GM23248 (cell line): ENCODE results near the gene FAM156B. TPM values are rescaled to one million over a fixed set of nuclear protein-coding genes. Genes with fewer than 3 reads are reported as not detected.
"Not testable (repeated sequence)": the region's sequence is repeated elsewhere in the genome, so short reads cannot be mapped to it uniquely, and the experiment has no call there.

Experiments used
- DNase-seq: peaks from one replicate; pipeline ENCODE4 v3.0.0-alpha.2; 2015
- H2AFZ ChIP-seq: fragments of 200-600 bp; sonication (generic); 2 replicates; pipeline ENCODE4 v1.6.1; 2016; ENCODE audit warnings: antibody characterized with exemption
- H3F3A ChIP-seq: fragments of 200-600 bp; sonication (generic); 2 replicates; pipeline ENCODE4 v1.6.1; 2016; ENCODE audit warnings: mild to moderate bottlenecking, antibody characterized with exemption, mixed run types; ENCODE audit not compliant: insufficient read depth
- H3K27ac ChIP-seq: fragments of 200-600 bp; sonication (generic); 2 replicates; pipeline ENCODE4 v1.5.1; 2016; ENCODE audit warnings: mild to moderate bottlenecking
- H3K27me3 ChIP-seq: fragments of 200-600 bp; sonication (generic); replicated peaks from 2 replicates; pipeline ENCODE4 v1.6.1; 2016; ENCODE audit warnings: mild to moderate bottlenecking; ENCODE audit not compliant: insufficient read depth
- H3K36me3 ChIP-seq: fragments of 200-600 bp; sonication (generic); 2 replicates; pipeline ENCODE4 v1.6.1; 2016; ENCODE audit warnings: low read depth, mild to moderate bottlenecking
- H3K4me1 ChIP-seq: fragments of 200-600 bp; sonication (generic); 2 replicates; pipeline ENCODE4 v1.6.1; 2016; ENCODE audit warnings: mild to moderate bottlenecking; ENCODE audit not compliant: insufficient read depth
- H3K4me2 ChIP-seq: fragments of 200-600 bp; sonication (generic); one replicate; pipeline ENCODE4 v1.6.1; 2016; ENCODE audit warnings: mild to moderate bottlenecking; ENCODE audit not compliant: unreplicated experiment
- H3K4me3 ChIP-seq: fragments of 200-600 bp; sonication (generic); 2 replicates; pipeline ENCODE4 v1.5.1; 2016; ENCODE audit warnings: mild to moderate bottlenecking
- H3K79me2 ChIP-seq: fragments of 200-600 bp; sonication (generic); 2 replicates; pipeline ENCODE4 v1.6.1; 2016; ENCODE audit warnings: mild to moderate bottlenecking; ENCODE audit not compliant: insufficient read depth
- H3K9ac ChIP-seq: fragments of 200-600 bp; sonication (generic); 2 replicates; pipeline ENCODE4 v1.6.1; 2016; ENCODE audit warnings: mild to moderate bottlenecking
- H3K9me2 ChIP-seq: fragments of 200-600 bp; sonication (generic); 2 replicates; pipeline ENCODE4 v1.6.1; 2016; ENCODE audit warnings: mixed run types, mild to moderate bottlenecking, moderate library complexity; ENCODE audit not compliant: insufficient read depth
- H3K9me3 ChIP-seq: fragments of 200-600 bp; sonication (generic); one replicate; pipeline ENCODE4 v1.6.1; 2017; ENCODE audit warnings: low read depth
- H4K20me1 ChIP-seq: fragments of 200-600 bp; sonication (generic); 2 replicates; pipeline ENCODE4 v1.6.0; 2016; ENCODE audit not compliant: insufficient read depth
- WGBS, 2 experiments: methylation state at CpG; one replicate each; pipeline ENCODE4 v1.1.6; 2015 to 2017; ENCODE audit warnings: low lambda C conversion rate in 2 of 2, low coverage in 1 of 2; ENCODE audit errors: missing lambda C conversion rate in 2 of 2; 5-methylcytosine and 5-hydroxymethylcytosine counted together
- in situ Hi-C: fragments of 300-500 bp; cut with MboI; formaldehyde crosslinking; loops from 2 replicates; pipeline ENCODE4 v1.15.0; 2020
- polyA plus RNA-seq: library from polyadenylated mRNA; unstranded; fragments of >200 nt; fragmentation: Nextera tagmentation; extraction: Ambion mirVana; gene quantifications from 2 replicates; pipeline ENCODE4 v1.2.1, GENCODE V29; 2016
- total RNA-seq: library from RNA; depleted of rRNA; stranded (reverse); fragments of >200 nt; shearing (Covaris generic); gene quantifications from 2 replicates; pipeline ENCODE4 v1.2.3, GENCODE V29; 2014

FAM156B gene
- total and polyA plus RNA-seq, 2 experiments from 2014 or later = 22.6 to 31.1 TPM

DNA sequence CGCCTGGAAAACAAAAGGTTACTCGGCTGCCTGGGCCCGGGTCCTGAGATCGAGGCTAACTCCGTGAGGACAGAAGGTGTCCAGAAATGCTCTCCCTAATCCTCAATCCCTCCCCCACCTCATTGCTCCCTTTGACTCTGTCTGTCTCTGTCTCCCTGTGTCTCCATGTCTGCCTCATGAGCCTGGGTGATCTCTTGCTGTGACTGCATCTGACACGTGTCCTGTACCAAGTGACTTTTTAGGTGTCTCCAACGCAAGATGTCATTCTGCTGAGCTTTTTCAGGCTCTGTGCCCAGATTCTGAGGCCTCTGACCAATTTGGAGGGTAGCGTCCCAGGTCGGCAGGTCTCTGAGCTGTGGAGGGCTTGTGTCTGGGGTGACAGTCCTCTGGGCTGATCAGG, 9.0 kb upstream of the FAM156B start:
- H3K27ac ChIP-seq, H3K4me2 ChIP-seq, H2AFZ ChIP-seq, DNase-seq, H3K9ac ChIP-seq, H3K9me3 ChIP-seq, H3K36me3 ChIP-seq, H3K9me2 ChIP-seq, in situ Hi-C loops, H4K20me1 ChIP-seq, H3K79me2 ChIP-seq, H3K4me3 ChIP-seq, H3K4me1 ChIP-seq, H3K27me3 ChIP-seq, H3F3A ChIP-seq: not testable (repeated sequence)
- no CpG with 5 or more reads among the region's 9 CpGs for WGBS, 2 experiments

DNA sequence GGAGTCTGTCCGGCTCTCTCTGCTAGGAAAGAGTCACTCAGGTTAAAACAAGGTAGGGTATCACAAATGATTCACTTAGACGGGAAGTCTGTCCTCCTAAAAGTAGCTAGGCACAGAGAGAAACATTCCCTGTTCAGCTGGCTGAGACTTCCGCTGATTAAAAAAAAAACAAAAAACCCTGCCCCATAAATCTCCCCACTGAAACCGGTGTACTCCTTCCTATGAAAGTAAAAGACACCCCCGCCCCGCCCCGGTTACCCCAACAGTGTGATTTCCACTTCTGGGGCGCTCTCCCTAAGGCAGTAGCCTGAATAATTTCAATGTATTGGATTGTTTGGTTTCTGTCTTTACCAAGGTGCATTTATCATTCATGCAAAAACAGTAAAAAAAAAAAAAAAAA, 692 bp upstream of the FAM156B start:
- H3K4me2 ChIP-seq, H3K36me3 ChIP-seq, H3K9me3 ChIP-seq, H3K27ac ChIP-seq, DNase-seq, in situ Hi-C loops, H4K20me1 ChIP-seq, H3K4me1 ChIP-seq, H3K9me2 ChIP-seq, H3K79me2 ChIP-seq, H3K9ac ChIP-seq, H3F3A ChIP-seq, H3K27me3 ChIP-seq, H2AFZ ChIP-seq, H3K4me3 ChIP-seq: not testable (repeated sequence)
- WGBS, 2 experiments = no CpG with 5 or more reads among the region's 8 CpGs

DNA sequence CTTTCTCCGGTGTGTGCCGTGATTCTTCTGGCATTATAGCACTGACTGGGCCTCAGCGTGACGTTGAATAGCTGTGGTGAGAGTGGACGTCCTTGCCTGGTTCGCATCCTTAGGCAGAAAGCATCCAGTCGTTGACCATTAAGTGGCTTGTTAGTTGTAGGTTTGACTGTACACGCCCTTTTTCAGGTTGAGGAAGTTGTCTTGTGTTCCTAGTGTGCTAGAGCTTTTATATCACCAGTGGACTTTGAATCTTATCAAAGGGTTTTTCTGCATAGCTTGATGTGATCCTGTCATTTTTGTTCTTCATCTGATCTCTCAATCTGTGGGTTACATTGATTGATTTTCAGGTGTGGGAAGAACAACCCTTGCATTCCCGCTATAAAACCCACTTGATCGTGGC, 8.4 kb downstream of the FAM156B start:
- H2AFZ ChIP-seq, H3K79me2 ChIP-seq, DNase-seq, H3K4me2 ChIP-seq, H4K20me1 ChIP-seq, H3K9me2 ChIP-seq, H3F3A ChIP-seq, H3K9me3 ChIP-seq, H3K4me1 ChIP-seq, H3K27me3 ChIP-seq, H3K27ac ChIP-seq, H3K4me3 ChIP-seq, in situ Hi-C loops, H3K9ac ChIP-seq, H3K36me3 ChIP-seq: not testable (repeated sequence)
- WGBS, 2 experiments = no CpG with 5 or more reads among the region's 10 CpGs

DNA sequence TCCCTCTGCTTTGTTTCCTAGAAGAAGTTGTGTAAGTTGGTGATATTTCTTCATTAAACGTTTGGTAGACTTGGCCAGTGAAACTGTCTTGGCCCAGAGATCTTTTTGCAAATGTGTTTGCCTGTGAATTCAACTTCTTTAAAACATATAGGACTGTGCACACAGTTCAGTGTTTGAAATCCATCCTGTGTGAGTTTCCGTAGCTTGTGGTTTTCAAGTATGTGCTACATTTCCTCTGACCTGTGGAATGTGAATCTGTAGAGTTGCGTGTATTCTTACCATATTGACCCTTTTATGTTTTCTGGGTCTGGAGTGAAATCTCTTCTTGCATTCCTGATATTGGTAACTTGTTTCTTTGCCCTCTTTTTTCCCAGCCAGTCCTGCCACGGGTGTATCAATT, 8.9 kb downstream of the FAM156B start:
- in situ Hi-C loops, H3K79me2 ChIP-seq, H3F3A ChIP-seq, H3K36me3 ChIP-seq, H3K27ac ChIP-seq, H3K27me3 ChIP-seq, H2AFZ ChIP-seq, H3K9me3 ChIP-seq, H3K4me3 ChIP-seq, DNase-seq, H3K4me2 ChIP-seq, H3K4me1 ChIP-seq, H3K9ac ChIP-seq, H3K9me2 ChIP-seq, H4K20me1 ChIP-seq: not testable (repeated sequence)
- WGBS, 2 experiments = no CpG with 5 or more reads among the region's 4 CpGs

DNA sequence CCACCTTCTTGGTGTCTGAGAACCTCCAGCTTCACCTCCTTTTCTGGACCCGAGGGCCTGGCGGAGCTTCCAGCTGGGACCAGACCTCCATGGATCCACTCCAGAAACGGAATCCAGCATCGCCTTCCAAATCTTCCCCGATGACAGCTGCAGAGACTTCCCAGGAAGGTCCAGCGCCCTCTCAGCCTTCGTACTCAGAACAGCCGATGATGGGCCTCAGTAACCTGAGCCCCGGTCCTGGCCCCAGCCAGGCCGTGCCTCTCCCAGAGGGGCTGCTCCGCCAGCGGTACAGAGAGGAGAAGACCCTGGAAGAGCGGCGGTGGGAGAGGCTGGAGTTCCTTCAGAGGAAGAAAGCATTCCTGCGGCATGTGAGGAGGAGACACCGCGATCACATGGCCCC, 10.0 kb downstream of the FAM156B start:
- no CpG with 5 or more reads among the region's 17 CpGs for WGBS, 2 experiments
- DNase-seq, H3K4me1 ChIP-seq, H3K9me3 ChIP-seq, H3K9ac ChIP-seq, H2AFZ ChIP-seq, H3F3A ChIP-seq, H3K4me2 ChIP-seq, H3K9me2 ChIP-seq, in situ Hi-C loops, H4K20me1 ChIP-seq, H3K79me2 ChIP-seq, H3K27me3 ChIP-seq, H3K27ac ChIP-seq, H3K36me3 ChIP-seq, H3K4me3 ChIP-seq: not testable (repeated sequence)

DNA sequence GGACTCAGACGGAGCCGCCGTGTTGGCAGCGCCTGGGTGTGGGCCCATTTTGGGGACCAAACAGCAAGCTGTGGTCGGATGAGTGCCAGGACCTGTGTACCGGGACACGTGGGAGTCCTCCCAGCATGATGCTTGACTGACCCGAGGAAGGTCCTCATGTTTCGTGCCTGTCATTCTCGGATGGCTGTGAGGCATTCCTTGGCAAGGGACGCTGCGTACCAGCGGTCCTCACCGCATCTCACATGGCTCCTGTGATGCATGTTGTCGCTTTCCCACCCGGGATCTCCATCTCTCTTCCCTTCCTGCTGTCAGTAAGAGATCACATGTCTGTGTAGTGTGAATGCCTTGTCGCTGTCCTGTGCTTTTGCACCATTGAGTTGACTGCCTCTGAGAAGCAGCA, 10.8 kb downstream of the FAM156B start:
- H2AFZ ChIP-seq, H3K9ac ChIP-seq, H3K79me2 ChIP-seq, H3K27ac ChIP-seq, H3K9me3 ChIP-seq, H3K4me2 ChIP-seq, H3K9me2 ChIP-seq, H3K4me3 ChIP-seq, DNase-seq, H4K20me1 ChIP-seq, H3F3A ChIP-seq, H3K4me1 ChIP-seq, H3K27me3 ChIP-seq, in situ Hi-C loops, H3K36me3 ChIP-seq: not testable (repeated sequence)
- no CpG with 5 or more reads among the region's 17 CpGs for WGBS, 2 experiments

DNA sequence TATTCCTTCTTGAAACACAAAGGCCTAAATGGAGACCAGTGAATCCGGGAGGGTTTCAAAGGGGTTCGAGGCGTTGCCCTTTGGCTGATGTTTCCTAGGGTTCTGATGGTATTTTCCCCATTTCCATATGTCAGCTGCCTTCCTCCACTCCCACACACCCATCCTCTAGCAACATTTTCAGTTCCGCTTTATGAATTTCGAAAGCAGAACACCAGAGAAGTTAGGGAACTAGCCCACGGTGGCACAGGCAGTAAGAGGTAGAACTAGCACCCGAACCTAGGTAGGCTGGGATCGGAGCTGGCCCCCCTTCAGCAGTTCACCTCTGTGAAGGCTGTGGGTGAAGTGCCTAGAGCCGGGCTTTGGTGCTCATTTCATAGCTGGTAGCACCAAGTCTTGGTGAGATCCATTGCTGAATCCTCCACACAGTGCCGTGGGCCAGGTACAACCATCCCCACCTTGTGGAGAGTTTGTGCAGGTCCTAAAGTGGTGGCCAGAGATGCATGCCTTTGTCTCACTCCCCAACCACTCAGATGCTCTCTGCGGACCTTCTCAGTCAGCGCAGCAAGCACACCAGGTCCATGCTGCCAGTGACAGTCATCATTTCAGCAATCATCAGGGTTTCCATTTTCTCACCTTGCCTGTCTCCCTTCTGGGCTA, 12.3 kb downstream of the FAM156B start:
- H3F3A ChIP-seq, H3K4me1 ChIP-seq, in situ Hi-C loops, H3K9me2 ChIP-seq, H3K36me3 ChIP-seq, H3K9ac ChIP-seq, H3K79me2 ChIP-seq, H4K20me1 ChIP-seq, H3K27ac ChIP-seq, H2AFZ ChIP-seq, H3K4me3 ChIP-seq, H3K27me3 ChIP-seq, DNase-seq, H3K4me2 ChIP-seq, H3K9me3 ChIP-seq: not testable (repeated sequence)
- no CpG with 5 or more reads among the region's 12 CpGs for WGBS, 2 experiments

DNA sequence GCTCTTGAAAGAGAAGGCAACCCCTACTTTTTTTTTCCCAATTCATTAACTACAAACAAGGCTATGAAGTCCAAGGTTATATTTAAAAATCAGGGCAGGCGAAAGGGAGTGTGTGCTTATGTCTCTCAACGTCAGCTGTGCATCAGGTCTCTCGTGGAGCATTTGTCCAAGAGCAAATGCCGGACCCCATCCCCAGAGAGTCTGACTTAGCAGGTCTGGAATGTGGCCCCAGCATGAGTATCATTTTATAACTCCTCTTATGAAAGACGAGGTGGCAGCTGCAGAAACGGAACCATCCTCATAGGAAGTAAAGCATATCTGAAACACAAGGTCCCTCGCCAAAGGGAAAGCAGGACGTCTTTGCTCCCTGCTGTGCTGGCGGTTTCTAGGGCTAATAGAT, 16.6 kb downstream of the FAM156B start:
- H3K27ac ChIP-seq, H3F3A ChIP-seq, H3K9ac ChIP-seq, in situ Hi-C loops, H3K27me3 ChIP-seq, H3K36me3 ChIP-seq, H3K4me3 ChIP-seq, DNase-seq, H3K9me2 ChIP-seq, H4K20me1 ChIP-seq, H3K4me2 ChIP-seq, H2AFZ ChIP-seq, H3K4me1 ChIP-seq, H3K79me2 ChIP-seq, H3K9me3 ChIP-seq: not testable (repeated sequence)
- WGBS, 2 experiments = no CpG with 5 or more reads among the region's 9 CpGs
